HFF-Myc (cell line): ENCODE measurements around the gene UACA.

Experiments used
- DNase-seq: peaks from one replicate; pipeline ENCODE4 v3.0.0-alpha.2; 2011; ENCODE audit warnings: low read depth; ENCODE audit errors: extremely low read depth
- H3K4me3 ChIP-seq: replicated peaks from 2 replicates; pipeline ENCODE4 v1.5.1; 2011; ENCODE audit warnings: low read depth, mild to moderate bottlenecking, control low read depth, low read length
- CTCF ChIP-seq: IDR thresholded peaks from 2 replicates; pipeline ENCODE4 v1.5.1; 2012; ENCODE audit warnings: mild to moderate bottlenecking, low read depth, low read length, control low read depth; ENCODE audit errors: missing control alignments

Gene UACA

GRCh38 chr15:70646169-70646568 lies 117.2 kb downstream of the UACA start:
- no peak overlapping the region for H3K4me3 ChIP-seq
- no peak for DNase-seq
- TF ChIP-seq CTCF = no peak

- TF ChIP-seq CTCF = no peak
- H3K4me3 ChIP-seq = no peak overlapping the region
- no peak for DNase-seq
Observed at GRCh38 chr15:70643783-70644125, 119.6 kb downstream of the UACA start.

- H3K4me3 ChIP-seq = no peak overlapping the region
- no peak for TF ChIP-seq CTCF
- DNase-seq = no peak
Observed at GRCh38 chr15:70643106-70643782, 120.1 kb downstream of the UACA start.

GRCh38 chr15:70636540-70637165 lies 126.7 kb downstream of the UACA start:
- TF ChIP-seq CTCF = peak; percentile 25
- H3K4me3 ChIP-seq = no peak overlapping the region
- no peak for DNase-seq

- TF ChIP-seq CTCF = no peak
- no peak overlapping the region for H3K4me3 ChIP-seq
- no peak for DNase-seq
Observed at GRCh38 chr15:70635895-70636294, 127.5 kb downstream of the UACA start.

- H3K4me3 ChIP-seq = no peak overlapping the region
- TF ChIP-seq CTCF = no peak
- DNase-seq = no peak
Observed at GRCh38 chr15:70633991-70634390, 129.4 kb downstream of the UACA start.
